CD4-positive, alpha-beta T cell treated with Interferon gamma for 1 hour (primary cell): Measurements from ENCODE around the gene PAIP2.
"Not testable (repeated sequence)": the region's sequence is repeated elsewhere in the genome, so short reads cannot be mapped to it uniquely, and the experiment has no call there.

ENCODE experiments used
- DNase-seq: peaks from one replicate; pipeline ENCODE4 v3.0.0-alpha.2; 2020

Gene PAIP2

GRCh38 chr5:139335811-139336210 lies 5.8 kb upstream of the PAIP2 start:
- no peak for DNase-seq

GRCh38 chr5:139340051-139340450 lies 1.6 kb upstream of the PAIP2 start:
- DNase-seq: no peak

GRCh38 chr5:139341187-139341688 lies 416 bp upstream of the PAIP2 start:
- no peak for DNase-seq

GRCh38 chr5:139342423-139342723 lies 719 bp downstream of the PAIP2 start:
- DNase-seq: no peak

- no peak for DNase-seq
Observed at GRCh38 chr5:139343476-139343875, 1.8 kb downstream of the PAIP2 start.

- DNase-seq: no peak
Observed at GRCh38 chr5:139344177-139344576, 2.5 kb downstream of the PAIP2 start.

- DNase-seq: not testable (repeated sequence)
Observed at GRCh38 chr5:139345442-139345841, 3.8 kb downstream of the PAIP2 start.

- DNase-seq: not testable (repeated sequence)
Observed at GRCh38 chr5:139347863-139348262, 6.2 kb downstream of the PAIP2 start.

GRCh38 chr5:139354186-139354585 lies 12.5 kb downstream of the PAIP2 start:
- DNase-seq: no peak

- not testable (repeated sequence) for DNase-seq
Observed at GRCh38 chr5:139355900-139356299, 14.2 kb downstream of the PAIP2 start.

- no peak for DNase-seq
Observed at GRCh38 chr5:139358064-139358463, 16.4 kb downstream of the PAIP2 start.

- DNase-seq: no peak
Observed at GRCh38 chr5:139360384-139360783, 18.7 kb downstream of the PAIP2 start.

- no peak for DNase-seq
Observed at GRCh38 chr5:139361835-139362429, 20.3 kb downstream of the PAIP2 start.

- DNase-seq: no peak
Observed at GRCh38 chr5:139363937-139364336, 22.3 kb downstream of the PAIP2 start.

GRCh38 chr5:139364466-139364865 lies 22.8 kb downstream of the PAIP2 start:
- DNase-seq: no peak

GRCh38 chr5:139368613-139369012 lies 27.0 kb downstream of the PAIP2 start:
- DNase-seq: no peak

- DNase-seq: no peak
Observed at GRCh38 chr5:139369181-139369580, 27.5 kb downstream of the PAIP2 start.

GRCh38 chr5:139371482-139372435 lies 30.1 kb downstream of the PAIP2 start:
- DNase-seq: no peak

GRCh38 chr5:139374909-139375308 lies 33.3 kb downstream of the PAIP2 start:
- DNase-seq: no peak

- DNase-seq: no peak
Observed at GRCh38 chr5:139376364-139376763, 34.7 kb downstream of the PAIP2 start.

- DNase-seq: no peak
Observed at GRCh38 chr5:139377226-139377625, 35.6 kb downstream of the PAIP2 start.

- no peak for DNase-seq
Observed at GRCh38 chr5:139378101-139378825, 36.6 kb downstream of the PAIP2 start.

GRCh38 chr5:139378941-139379361 lies 37.3 kb downstream of the PAIP2 start:
- DNase-seq: no peak
